ENCODE data around the gene LRRC23. TPM values are rescaled to one million over a fixed set of nuclear protein-coding genes. Genes with fewer than 3 reads are reported as not detected.

The LRRC23 gene
- total RNA-seq, 4 donors from 2014 or later, result 0.29 to 13.5 (median 10.6) TPM

GRCh38 chr12:6866920-6867412, 37.7 kb upstream of the LRRC23 start:
- Histone ChIP-seq H3K27ac (peak overlapping the region; percentile 94 to 97), H3K27me3 (no peaks in the 10 kb centered on the region), H3K4me1 (peaks cover 10 to 24% of the 10 kb centered on the region in 2 donors), H3K9me3 (no peaks in the 10 kb centered on the region), H3K4me3 (peak overlapping the region; percentile 67 to 75), H3K36me3 (no peaks in the 10 kb centered on the region)
- no peak for DNase-seq
- TF ChIP-seq POLR2A (IDR thresholded peaks at IDR 0.05) (no peak), CTCF (IDR thresholded peaks at IDR 0.05) (no peak)
- intact Hi-C loops (cut with DNase I; ENCODE audit: low total_unique reads), result no loop called here

- H3K27me3 ChIP-seq, result no peaks in the 10 kb centered on the region
- H3K27ac ChIP-seq, result peak within 1 kb of the TSS; percentile 94 to 97
- H3K36me3 ChIP-seq, result no peaks in the 10 kb centered on the region
- peak; percentile 87 to 89 for DNase-seq
- H3K9me3 ChIP-seq, result no peaks in the 10 kb centered on the region
- H3K4me1 ChIP-seq, result peaks cover 10 to 25% of the 10 kb centered on the region in 2 donors
- TF ChIP-seq CTCF (IDR thresholded peaks at IDR 0.05), result peak in 1 of 4 experiments; percentile 28
- TF ChIP-seq POLR2A (IDR thresholded peaks at IDR 0.05), result peak; percentile 94 to 98
- intact Hi-C loops (cut with DNase I; ENCODE audit: low total_unique reads), result no loop called here
- H3K4me3 ChIP-seq, result peak within 1 kb of the TSS; percentile 67 to 75
Measured at GRCh38 chr12:6867413-6868210, 37.0 kb upstream of the LRRC23 start, which contains the start of gene TPI1. TPI1 (plus strand) TSS chr12:6867531; CDS start chr12:6867567, 36 bp downstream.

GRCh38 chr12:6868211-6869048, 36.2 kb upstream of the LRRC23 start:
- H3K36me3 ChIP-seq, result no peaks in the 10 kb centered on the region

More at GRCh38 chr12:6868211-6869048, 36.2 kb upstream of the LRRC23 start:
- H3K4me3 ChIP-seq, result peak overlapping the region; percentile 67 to 75
- H3K27me3 ChIP-seq, result no peaks in the 10 kb centered on the region
- intact Hi-C loops (cut with DNase I; ENCODE audit: low total_unique reads), result no loop called here
- TF ChIP-seq CTCF (IDR thresholded peaks at IDR 0.05), result no peak
- no peak for TF ChIP-seq POLR2A (IDR thresholded peaks at IDR 0.05)
- peak overlapping the region; percentile 94 to 97 for H3K27ac ChIP-seq
- peaks cover 10 to 25% of the 10 kb centered on the region in 2 donors for H3K4me1 ChIP-seq
- no peaks in the 10 kb centered on the region for H3K9me3 ChIP-seq
- DNase-seq, result no peak
